Natural killer cell (primary cell): ENCODE results near the gene HNRNPUL1. TPM values are rescaled to one million over a fixed set of nuclear protein-coding genes. Genes with fewer than 3 reads are reported as not detected.

ENCODE experiments used
- ATAC-seq, 3 donors: fragments of 150-1000 bp in 2 of 3; fragments of 200-7000 bp in 1 of 3; cut with Tn5 transposase; 1 replicate in 1 of 3; 2 replicates in 2 of 3; pipeline ENCODE4 v1.10.0; 2021; ENCODE audit warnings: mild to moderate bottlenecking in 2 of 3, moderate library complexity in 2 of 3
- DNase-seq, 2 donors: peaks; one replicate each; pipeline versions ENCODE4 v3.0.0 to v3.0.0-alpha.2; 2013 to 2021; ENCODE audit warnings: mixed read lengths in 1 of 2
- H3K27ac ChIP-seq: one replicate; pipeline ENCODE4 v1.5.1; 2013; ENCODE audit warnings: mild to moderate bottlenecking, low read length
- H3K27me3 ChIP-seq: one replicate; pipeline ENCODE4 v1.6.1; 2013; ENCODE audit warnings: low read length; ENCODE audit not compliant: control insufficient read depth, insufficient read depth
- H3K36me3 ChIP-seq: one replicate; pipeline ENCODE4 v1.6.1; 2013; ENCODE audit warnings: low read length; ENCODE audit not compliant: control insufficient read depth, insufficient read depth
- H3K4me1 ChIP-seq: one replicate; pipeline ENCODE4 v1.6.1; 2013; ENCODE audit warnings: low read length; ENCODE audit not compliant: control insufficient read depth, insufficient read depth
- H3K4me3 ChIP-seq: one replicate; pipeline ENCODE4 v1.5.1; 2013; ENCODE audit warnings: low read length
- H3K9me3 ChIP-seq: one replicate; pipeline ENCODE4 v1.6.1; 2013; ENCODE audit warnings: low read length; ENCODE audit not compliant: control insufficient read depth, insufficient read depth
- H3K27ac Mint-ChIP-seq, 2 donors: one replicate each; pipeline ENCODE4 v1.8.0; 2022; ENCODE audit warnings: mild to moderate bottlenecking in 2 of 2, mixed read lengths in 2 of 2, moderate library complexity in 1 of 2
- H3K27me3 Mint-ChIP-seq, 2 donors: one replicate each; pipeline ENCODE4 v1.8.0; 2022; ENCODE audit warnings: low read depth in 2 of 2, mixed read lengths in 2 of 2
- H3K36me3 Mint-ChIP-seq: one replicate; pipeline ENCODE4 v1.8.0; 2022; ENCODE audit warnings: mixed read lengths
- H3K4me1 Mint-ChIP-seq, 2 donors: one replicate each; pipeline ENCODE4 v1.8.0; 2022; ENCODE audit warnings: mixed read lengths in 2 of 2
- H3K4me3 Mint-ChIP-seq: one replicate; pipeline ENCODE4 v1.8.0; 2022; ENCODE audit warnings: mild to moderate bottlenecking, moderate library complexity, mixed read lengths
- H3K9me3 Mint-ChIP-seq, 2 donors: one replicate each; pipeline ENCODE4 v1.8.0; 2022; ENCODE audit warnings: mixed read lengths in 2 of 2
- CTCF ChIP-seq: fragments of 200-600 bp; IDR thresholded peaks from one replicate; pipeline ENCODE4 v1.8.0; 2022; ENCODE audit warnings: antibody characterized with exemption
- WGBS: methylation state at CpG from one replicate; pipeline ENCODE4 v1.1.7; 2013; ENCODE audit warnings: missing lambda C conversion rate; ENCODE audit not compliant: insufficient coverage; 5-methylcytosine and 5-hydroxymethylcytosine counted together
- intact Hi-C: fragments of 100-400 bp; cut with micrococcal nuclease; formaldehyde crosslinking; loops from one replicate; pipeline ENCODE4 v1.14.2; 2022
- total RNA-seq, 4 donors: library from RNA; stranded (reverse); fragments of 120-200 nt in 1 of 4; gene quantifications; one replicate each; pipeline versions ENCODE4 v1.2.3 to v1.2.4, GENCODE V29; 2013 to 2022

HNRNPUL1 gene
- 100 to 1,000 TPM; 279 to 360 (median 315) TPM for total RNA-seq
- 115 TPM for total RNA-seq (2013)

- DNase-seq (peak; percentile 99 to 100), ATAC-seq (peak; percentile 69 to 86 (median 70))
- under 1% methylated on average over 55 of the region's 55 CpGs for WGBS
- H3K4me1 ChIP-seq: peaks cover 39% of the 10 kb centered on the region
- Mint-ChIP-seq H3K27me3 (no peaks in the 10 kb centered on the region), H3K4me3 (peak within 1 kb of the TSS; percentile 91), H3K36me3 (no peaks in the 10 kb centered on the region), H3K4me1 (peaks cover 61 to 66% of the 10 kb centered on the region in 2 donors), H3K27ac (peak within 1 kb of the TSS; percentile 96 to 100), H3K9me3 (no peaks in the 10 kb centered on the region)
- H3K36me3 ChIP-seq: peaks cover 14% of the 10 kb centered on the region
- peak within 1 kb of the TSS; percentile 96 for H3K27ac ChIP-seq
- peak; percentile 34 for TF ChIP-seq CTCF
- peak within 1 kb of the TSS; percentile 57 for H3K4me3 ChIP-seq
- intact Hi-C loops: loop anchor here (1.0 to 5.0 kb wide), 8 partner anchors 38 to 798 kb away; partner anchors contain the start of gene B9D2
- H3K9me3 ChIP-seq: no peaks in the 10 kb centered on the region
- H3K27me3 ChIP-seq: no peaks in the 10 kb centered on the region
Observed at GRCh38 chr19:41263850-41264580, at the start of gene HNRNPUL1. Gene HNRNPUL1, plus strand, starts transcription at chr19:41264372. Its CDS starts 132 bp downstream, at chr19:41264504.

- DNase-seq (no peak), ATAC-seq (no peak)
- Mint-ChIP-seq H3K9me3 (no peaks in the 10 kb centered on the region), H3K36me3 (no peaks in the 10 kb centered on the region), H3K4me1 (peaks cover 0 to 7% of the 10 kb centered on the region in 2 donors), H3K4me3 (no peak overlapping the region), H3K27ac (no peak overlapping the region), H3K27me3 (peaks cover 43% of the 10 kb centered on the region in 2 donors)
- Histone ChIP-seq H3K9me3 (no peaks in the 10 kb centered on the region), H3K27ac (no peak overlapping the region), H3K4me1 (no peaks in the 10 kb centered on the region), H3K4me3 (no peak overlapping the region), H3K36me3 (no peaks in the 10 kb centered on the region), H3K27me3 (peaks cover 5% of the 10 kb centered on the region)
- WGBS: 93% methylated on average over 7 of the region's 7 CpGs
- no peak for TF ChIP-seq CTCF
- intact Hi-C loops: no loop called here
Observed at GRCh38 chr19:41217741-41218140, 46.4 kb upstream of the HNRNPUL1 start.

GRCh38 chr19:41218249-41218614 lies 45.9 kb upstream of the HNRNPUL1 start:
- H3K4me1 ChIP-seq: no peaks in the 10 kb centered on the region
- H3K9me3 Mint-ChIP-seq: no peaks in the 10 kb centered on the region
- no peaks in the 10 kb centered on the region for H3K9me3 ChIP-seq
- no peak for ATAC-seq
- H3K27ac Mint-ChIP-seq: no peak overlapping the region
- peaks cover 43 to 47% of the 10 kb centered on the region in 2 donors for H3K27me3 Mint-ChIP-seq
- peaks cover 5% of the 10 kb centered on the region for H3K27me3 ChIP-seq
- TF ChIP-seq CTCF: no peak
- H3K4me1 Mint-ChIP-seq: peaks cover 0 to 7% of the 10 kb centered on the region in 2 donors
- no peak overlapping the region for H3K4me3 ChIP-seq
- WGBS: 76% methylated on average over 7 of the region's 7 CpGs
- no peak overlapping the region for H3K4me3 Mint-ChIP-seq
- intact Hi-C loops: no loop called here
- H3K27ac ChIP-seq: no peak overlapping the region
- no peaks in the 10 kb centered on the region for H3K36me3 Mint-ChIP-seq
- no peaks in the 10 kb centered on the region for H3K36me3 ChIP-seq
- no peak for DNase-seq
